ENCODE results near the gene OR7G1.

Gene OR7G1

GRCh38 chr19:9159891-9160290 is 44.3 kb upstream of the OR7G1 start:
- Histone ChIP-seq H3K4me2 (ENCODE audit: low read depth, low read length, poor library complexity, severe bottlenecking) (no peak overlapping the region), H2AFZ (ENCODE audit: low read depth, low read length, severe bottlenecking) (no peak overlapping the region), H3K36me3 (ENCODE audit: low read length) (peaks cover 28% of the 10 kb centered on the region; the same call in 1 of the 2 replicates), H4K20me1 (ENCODE audit: low read depth, low read length) (peaks cover 14% of the 10 kb centered on the region; the same call in 1 of the 2 replicates), H3F3A (ENCODE audit: insufficient read depth) (no peaks in the 10 kb centered on the region), H3K9ac (ENCODE audit: low read length) (no peak overlapping the region), H3K9me3 (ENCODE audit: insufficient read depth, low read length) (no peaks in the 10 kb centered on the region), H3K79me2 (ENCODE audit: insufficient read depth, low read length) (peaks cover 18% of the 10 kb centered on the region), H3K27me3 (ENCODE audit: low read length) (no peaks in the 10 kb centered on the region), H3K4me3 (ENCODE audit: insufficient read depth, low read length, poor library complexity, severe bottlenecking) (no peak overlapping the region), H3K27ac (ENCODE audit: low read depth, low read length) (no peak overlapping the region), H3K9me2 (replicated peaks; ENCODE audit: insufficient read depth, low read length) (no peaks in the 10 kb centered on the region)
- TF ChIP-seq EZH2phosphoT487 (conservative IDR thresholded peaks at IDR 0.05; ENCODE audit: low read length): no peak
- TF ChIP-seq CTCF (IDR thresholded peaks at IDR 0.05; ENCODE audit: insufficient read depth, low read length, poor library complexity, severe bottlenecking): no peak

GRCh38 chr19:9156304-9156703 is 40.7 kb upstream of the OR7G1 start:
- no peak overlapping the region for H2AFZ ChIP-seq (ENCODE audit: low read depth, low read length, severe bottlenecking)
- H3K9me3 ChIP-seq (ENCODE audit: insufficient read depth, low read length): no peaks in the 10 kb centered on the region
- no peaks in the 10 kb centered on the region for H3F3A ChIP-seq (ENCODE audit: insufficient read depth)
- H4K20me1 ChIP-seq (ENCODE audit: low read depth, low read length): peaks cover 8% of the 10 kb centered on the region; the same call in 1 of the 2 replicates
- no peak overlapping the region for H3K4me2 ChIP-seq (ENCODE audit: low read depth, low read length, poor library complexity, severe bottlenecking)
- H3K27me3 ChIP-seq (ENCODE audit: low read length): no peaks in the 10 kb centered on the region
- no peak for TF ChIP-seq EZH2phosphoT487 (conservative IDR thresholded peaks at IDR 0.05; ENCODE audit: low read length)
- TF ChIP-seq CTCF (IDR thresholded peaks at IDR 0.05; ENCODE audit: insufficient read depth, low read length, poor library complexity, severe bottlenecking): no peak
- no peak overlapping the region for H3K9ac ChIP-seq (ENCODE audit: low read length)
- H3K79me2 ChIP-seq (ENCODE audit: insufficient read depth, low read length): peaks cover 54% of the 10 kb centered on the region
- H3K9me2 ChIP-seq (replicated peaks; ENCODE audit: insufficient read depth, low read length): no peaks in the 10 kb centered on the region
- no peak overlapping the region for H3K27ac ChIP-seq (ENCODE audit: low read depth, low read length)
- H3K36me3 ChIP-seq (ENCODE audit: low read length): peaks cover 19% of the 10 kb centered on the region
- no peak overlapping the region for H3K4me3 ChIP-seq (ENCODE audit: insufficient read depth, low read length, poor library complexity, severe bottlenecking)

GRCh38 chr19:9155591-9155990 is 40.0 kb upstream of the OR7G1 start:
- H3K79me2 ChIP-seq (ENCODE audit: insufficient read depth, low read length): peaks cover 61% of the 10 kb centered on the region
- no peak overlapping the region for H3K27ac ChIP-seq (ENCODE audit: low read depth, low read length)
- H3K36me3 ChIP-seq (ENCODE audit: low read length): peaks cover 22% of the 10 kb centered on the region
- peaks cover 8% of the 10 kb centered on the region; the same call in 1 of the 2 replicates for H4K20me1 ChIP-seq (ENCODE audit: low read depth, low read length)
- H3F3A ChIP-seq (ENCODE audit: insufficient read depth): no peaks in the 10 kb centered on the region
- H3K4me2 ChIP-seq (ENCODE audit: low read depth, low read length, poor library complexity, severe bottlenecking): no peak overlapping the region
- no peak overlapping the region for H3K9ac ChIP-seq (ENCODE audit: low read length)
- H3K9me2 ChIP-seq (replicated peaks; ENCODE audit: insufficient read depth, low read length): no peaks in the 10 kb centered on the region
- H2AFZ ChIP-seq (ENCODE audit: low read depth, low read length, severe bottlenecking): no peak overlapping the region
- H3K4me3 ChIP-seq (ENCODE audit: insufficient read depth, low read length, poor library complexity, severe bottlenecking): no peak overlapping the region
- H3K9me3 ChIP-seq (ENCODE audit: insufficient read depth, low read length): peaks cover 3% of the 10 kb centered on the region; the same call in 1 of the 2 replicates
- H3K27me3 ChIP-seq (ENCODE audit: low read length): no peaks in the 10 kb centered on the region
- TF ChIP-seq EZH2phosphoT487 (conservative IDR thresholded peaks at IDR 0.05; ENCODE audit: low read length) (no peak), CTCF (IDR thresholded peaks at IDR 0.05; ENCODE audit: insufficient read depth, low read length, poor library complexity, severe bottlenecking) (no peak)

Measured in SU-DHL-6 (cell line).